ENCODE data around the gene NUTF2. TPM values are rescaled to one million over a fixed set of nuclear protein-coding genes. Genes with fewer than 3 reads are reported as not detected.

The NUTF2 gene
- 55.9 and 178 TPM in 2 replicates for total RNA-seq (2014; rRNA removed; shearing (Covaris generic); ENCODE audit: low replicate concordance)

- Histone ChIP-seq H3K9me3 (no peaks in the 10 kb centered on the region), H3K36me3 (peaks cover 12% of the 10 kb centered on the region), H3K4me3 (peak within 1 kb of the TSS; percentile 78), H3K27me3 (no peaks in the 10 kb centered on the region)
- peak; percentile 95 for DNase-seq
These were observed at the start of gene NUTF2 for GRCh38 chr16:67846320-67847063. TSS of gene NUTF2 (plus strand) at chr16:67846933. CDS start at chr16:67865131, 18,198 bp downstream.

- no peaks in the 10 kb centered on the region; the same call in 1 of the 2 replicates for H3K36me3 ChIP-seq
- no peaks in the 10 kb centered on the region for H3K27me3 ChIP-seq
- no peak for DNase-seq
- H3K4me3 ChIP-seq = no peak overlapping the region
- no peaks in the 10 kb centered on the region for H3K9me3 ChIP-seq
These were observed 46.3 kb upstream of the NUTF2 start for GRCh38 chr16:67800338-67800926.

GRCh38 chr16:67801241-67801640 lies 45.5 kb upstream of the NUTF2 start:
- Histone ChIP-seq H3K36me3 (no peaks in the 10 kb centered on the region; the same call in 1 of the 2 replicates), H3K4me3 (no peak overlapping the region), H3K9me3 (no peaks in the 10 kb centered on the region), H3K27me3 (no peaks in the 10 kb centered on the region)
- no peak for DNase-seq

- Histone ChIP-seq H3K9me3 (no peaks in the 10 kb centered on the region), H3K4me3 (no peak overlapping the region)
- DNase-seq = no peak
These were observed 44.9 kb upstream of the NUTF2 start for GRCh38 chr16:67801883-67802282.

GRCh38 chr16:67803894-67804293 lies 42.8 kb upstream of the NUTF2 start:
- DNase-seq = no peak
- no peaks in the 10 kb centered on the region; the same call in 1 of the 2 replicates for H3K36me3 ChIP-seq
- no peaks in the 10 kb centered on the region for H3K27me3 ChIP-seq
- no peak overlapping the region for H3K4me3 ChIP-seq
- no peaks in the 10 kb centered on the region for H3K9me3 ChIP-seq

More at GRCh38 chr16:67801883-67802282, 44.9 kb upstream of the NUTF2 start:
- Histone ChIP-seq H3K27me3 (no peaks in the 10 kb centered on the region), H3K36me3 (no peaks in the 10 kb centered on the region; the same call in 1 of the 2 replicates)

- no peaks in the 10 kb centered on the region for H3K9me3 ChIP-seq
These were observed 41.7 kb upstream of the NUTF2 start for GRCh38 chr16:67804853-67805542.

GRCh38 chr16:67805718-67806427 lies 40.9 kb upstream of the NUTF2 start:
- H3K9me3 ChIP-seq = no peaks in the 10 kb centered on the region
- peak overlapping the region; percentile 87 for H3K4me3 ChIP-seq
- H3K27me3 ChIP-seq = no peaks in the 10 kb centered on the region
- DNase-seq = no peak
- H3K36me3 ChIP-seq = no peaks in the 10 kb centered on the region; the same call in 1 of the 2 replicates

More at GRCh38 chr16:67804853-67805542, 41.7 kb upstream of the NUTF2 start:
- H3K36me3 ChIP-seq = no peaks in the 10 kb centered on the region; the same call in 1 of the 2 replicates
- H3K27me3 ChIP-seq = no peaks in the 10 kb centered on the region
- peak overlapping the region; percentile 87 for H3K4me3 ChIP-seq
- no peak for DNase-seq

- Histone ChIP-seq H3K36me3 (no peaks in the 10 kb centered on the region; the same call in 1 of the 2 replicates), H3K4me3 (peak within 1 kb of the TSS; percentile 87), H3K27me3 (no peaks in the 10 kb centered on the region), H3K9me3 (no peaks in the 10 kb centered on the region)
- peak; percentile 95 for DNase-seq
These were observed 40.1 kb upstream of the NUTF2 start, which contains the start of the genes RANBP10 and TSNAXIP1 for GRCh38 chr16:67806428-67807147. TSS of gene RANBP10 (minus strand) at chr16:67806560. CDS start at chr16:67806536, 24 bp downstream. TSS of gene TSNAXIP1 (plus strand) at chr16:67806889. CDS start at chr16:67807150, 261 bp downstream.

- Histone ChIP-seq H3K4me3 (peak overlapping the region; percentile 87), H3K27me3 (no peaks in the 10 kb centered on the region), H3K9me3 (no peaks in the 10 kb centered on the region), H3K36me3 (no peaks in the 10 kb centered on the region; the same call in 1 of the 2 replicates)
- no peak for DNase-seq
These were observed 39.5 kb upstream of the NUTF2 start for GRCh38 chr16:67807148-67807682.

- Histone ChIP-seq H3K36me3 (no peaks in the 10 kb centered on the region), H3K4me3 (no peak overlapping the region), H3K27me3 (no peaks in the 10 kb centered on the region), H3K9me3 (no peaks in the 10 kb centered on the region)
- DNase-seq = no peak
These were observed 34.8 kb upstream of the NUTF2 start for GRCh38 chr16:67811899-67812298.

GRCh38 chr16:67814567-67814966 lies 32.2 kb upstream of the NUTF2 start:
- DNase-seq = no peak
- Histone ChIP-seq H3K4me3 (no peak overlapping the region), H3K27me3 (no peaks in the 10 kb centered on the region), H3K9me3 (no peaks in the 10 kb centered on the region), H3K36me3 (no peaks in the 10 kb centered on the region)

GRCh38 chr16:67820608-67821259 lies 26.0 kb upstream of the NUTF2 start:
- Histone ChIP-seq H3K36me3 (no peaks in the 10 kb centered on the region), H3K4me3 (no peak overlapping the region), H3K9me3 (no peaks in the 10 kb centered on the region), H3K27me3 (no peaks in the 10 kb centered on the region)
- no peak for DNase-seq

- no peak for DNase-seq
- no peak overlapping the region for H3K4me3 ChIP-seq
- no peaks in the 10 kb centered on the region for H3K9me3 ChIP-seq
- no peaks in the 10 kb centered on the region for H3K27me3 ChIP-seq
- no peaks in the 10 kb centered on the region for H3K36me3 ChIP-seq
These were observed 24.2 kb upstream of the NUTF2 start for GRCh38 chr16:67822511-67822910.

- Histone ChIP-seq H3K36me3 (no peaks in the 10 kb centered on the region), H3K9me3 (no peaks in the 10 kb centered on the region), H3K4me3 (no peak overlapping the region), H3K27me3 (no peaks in the 10 kb centered on the region)
- no peak for DNase-seq
These were observed 21.6 kb upstream of the NUTF2 start for GRCh38 chr16:67825119-67825518.

- no peak overlapping the region for H3K4me3 ChIP-seq
- no peaks in the 10 kb centered on the region for H3K9me3 ChIP-seq
- H3K27me3 ChIP-seq = no peaks in the 10 kb centered on the region
- DNase-seq = no peak
- H3K36me3 ChIP-seq = peaks cover 3% of the 10 kb centered on the region; the same call in 1 of the 2 replicates
These were observed 20.8 kb upstream of the NUTF2 start for GRCh38 chr16:67825906-67826305.
